Measurements from ENCODE around the gene BRD1.

The BRD1 gene

GRCh38 chr22:49801391-49802060, 26.1 kb downstream of the BRD1 start:
- TF ChIP-seq TAF1 (IDR thresholded peaks at IDR 0.05; ENCODE audit: low read depth) (no peak), TCF12 (IDR thresholded peaks at IDR 0.05; ENCODE audit: low read depth) (no peak), EP300 (IDR thresholded peaks at IDR 0.05; ENCODE audit: borderline replicate concordance) (no peak), ZBTB7A (IDR thresholded peaks at IDR 0.05; ENCODE audit: low read depth) (no peak), EGR1 (IDR thresholded peaks at IDR 0.05) (no peak), CREB1 (IDR thresholded peaks at IDR 0.05; ENCODE audit: low read depth) (no peak), FOXM1 (IDR thresholded peaks at IDR 0.05; ENCODE audit: borderline replicate concordance, low read depth) (no peak), USF1 (IDR thresholded peaks at IDR 0.05) (no peak), CEBPB (IDR thresholded peaks at IDR 0.05) (no peak)

- TF ChIP-seq RAD21 (IDR thresholded peaks at IDR 0.05; ENCODE audit: low read depth) (no peak), MAX (IDR thresholded peaks at IDR 0.05) (no peak), TAF1 (IDR thresholded peaks at IDR 0.05; ENCODE audit: low read depth) (no peak), TCF12 (IDR thresholded peaks at IDR 0.05; ENCODE audit: low read depth) (no peak), NFIC (IDR thresholded peaks at IDR 0.05) (no peak), TEAD4 (IDR thresholded peaks at IDR 0.05) (no peak), CREB1 (IDR thresholded peaks at IDR 0.05; ENCODE audit: low read depth) (no peak), FOXM1 (IDR thresholded peaks at IDR 0.05; ENCODE audit: borderline replicate concordance, low read depth) (no peak), CEBPB (IDR thresholded peaks at IDR 0.05) (no peak), ZBTB7A (IDR thresholded peaks at IDR 0.05; ENCODE audit: low read depth) (no peak), REST (IDR thresholded peaks at IDR 0.05; ENCODE audit: low read depth) (no peak), YY1 (IDR thresholded peaks at IDR 0.05; ENCODE audit: low read depth) (no peak), EP300 (IDR thresholded peaks at IDR 0.05; ENCODE audit: borderline replicate concordance) (no peak)
Observed at GRCh38 chr22:49800408-49801238, 27.1 kb downstream of the BRD1 start.

- TF ChIP-seq EP300 (IDR thresholded peaks at IDR 0.05; ENCODE audit: borderline replicate concordance) (no peak), TAF1 (IDR thresholded peaks at IDR 0.05; ENCODE audit: low read depth) (no peak), CREB1 (IDR thresholded peaks at IDR 0.05; ENCODE audit: low read depth) (no peak), CEBPB (IDR thresholded peaks at IDR 0.05) (no peak), RAD21 (IDR thresholded peaks at IDR 0.05; ENCODE audit: low read depth) (no peak), USF1 (IDR thresholded peaks at IDR 0.05) (no peak)
Observed at GRCh38 chr22:49799431-49800075, 28.1 kb downstream of the BRD1 start.

- TF ChIP-seq MAX (IDR thresholded peaks at IDR 0.05) (no peak), USF1 (IDR thresholded peaks at IDR 0.05) (no peak), NFIC (IDR thresholded peaks at IDR 0.05) (no peak), TEAD4 (IDR thresholded peaks at IDR 0.05) (no peak), ZBTB7A (IDR thresholded peaks at IDR 0.05; ENCODE audit: low read depth) (no peak)
Observed at GRCh38 chr22:49798486-49799151, 29.1 kb downstream of the BRD1 start.

- TF ChIP-seq RAD21 (IDR thresholded peaks at IDR 0.05; ENCODE audit: low read depth) (no peak), TCF12 (IDR thresholded peaks at IDR 0.05; ENCODE audit: low read depth) (no peak), CREB1 (IDR thresholded peaks at IDR 0.05; ENCODE audit: low read depth) (no peak), YY1 (IDR thresholded peaks at IDR 0.05; ENCODE audit: low read depth) (no peak), NFIC (IDR thresholded peaks at IDR 0.05) (no peak), TEAD4 (IDR thresholded peaks at IDR 0.05) (no peak), EGR1 (IDR thresholded peaks at IDR 0.05) (no peak), MAX (IDR thresholded peaks at IDR 0.05) (no peak), FOXM1 (IDR thresholded peaks at IDR 0.05; ENCODE audit: borderline replicate concordance, low read depth) (no peak), REST (IDR thresholded peaks at IDR 0.05; ENCODE audit: low read depth) (no peak), TAF1 (IDR thresholded peaks at IDR 0.05; ENCODE audit: low read depth) (no peak), USF1 (IDR thresholded peaks at IDR 0.05) (no peak), ZBTB7A (IDR thresholded peaks at IDR 0.05; ENCODE audit: low read depth) (no peak), CEBPB (IDR thresholded peaks at IDR 0.05) (no peak), EP300 (IDR thresholded peaks at IDR 0.05; ENCODE audit: borderline replicate concordance) (no peak)
Observed at GRCh38 chr22:49797706-49798105, 30.0 kb downstream of the BRD1 start.
